HepG2 (cell line): ENCODE data around the gene NUBP1. TPM values are rescaled to one million over a fixed set of nuclear protein-coding genes. Genes with fewer than 3 reads are reported as not detected.
"Not testable (repeated sequence)": the region's sequence is repeated elsewhere in the genome, so short reads cannot be mapped to it uniquely, and the experiment has no call there.

Experiments used
- ATAC-seq: fragments of 200-7000 bp; cut with Tn5 transposase; 3 replicates; pipeline ENCODE4 v1.9.1; 2020; ENCODE audit warnings: mild to moderate bottlenecking, moderate library complexity
- BruUV-seq: library from RNA; stranded (reverse); fragments of 400-500 nt; replicated peaks from 2 replicates; lab custom pipeline; 2021; lab: Mats Ljungman, UMichigan
- CTCF ChIA-PET: fragments of 300-600 bp; formaldehyde crosslinking; extraction: SDS; loops from one replicate; lab custom pipeline; 2021; ENCODE audit warnings: low total read pairs, inconsistent platforms, low intra/inter-chr PET ratio; lab: Yijun Ruan, JAX
- POLR2A ChIA-PET: fragments of 350-600 bp; sonication (Branson Sonifier 250); formaldehyde crosslinking; loops from one replicate; lab custom pipeline; 2020; ENCODE audit warnings: antibody characterized with exemption, inconsistent platforms; lab: Yijun Ruan, JAX
- DNase-seq: peaks from one replicate; pipeline ENCODE4 v3.0.0-alpha.2; 2015; ENCODE audit warnings: low spot score
- FAIRE-seq: peaks from 3 replicates; lab custom pipeline; 2011; peaks lifted over from hg19 to GRCh38; lab: Jason Lieb, UNC
- H2AFZ ChIP-seq: one replicate; pipeline ENCODE4 v1.6.1; 2011; ENCODE audit warnings: low read length, inconsistent platforms
- H3K27ac ChIP-seq: fragments of 300-600 bp; 3 replicates; pipeline ENCODE4 v1.8.0; 2011; ENCODE audit warnings: mixed run types, mild to moderate bottlenecking, mixed read lengths, low read length, inconsistent platforms; ENCODE audit not compliant: insufficient read depth; ENCODE audit errors: extremely low read length
- H3K27me3 ChIP-seq, 2 experiments: fragments of 200-600 bp in 1 of 2; 2 replicates in 1 of 2; 3 replicates in 1 of 2; pipeline versions ENCODE4 v1.6.0 to v1.8.0; 2011; ENCODE audit warnings: low read length in 2 of 2, mild to moderate bottlenecking in 2 of 2, moderate library complexity in 2 of 2, inconsistent platforms in 1 of 2; ENCODE audit not compliant: insufficient read depth in 2 of 2, control insufficient read depth in 1 of 2
- H3K36me3 ChIP-seq, 2 experiments: fragments of 200-600 bp in 1 of 2; replicated peaks in 1 of 2; 2 replicates in 1 of 2; 3 replicates in 1 of 2; pipeline versions ENCODE4 v1.5.1 to v1.8.0; 2011; ENCODE audit warnings: low read length in 2 of 2, inconsistent platforms in 1 of 2; ENCODE audit not compliant: insufficient read depth in 2 of 2, control insufficient read depth in 1 of 2
- H3K4me1 ChIP-seq: 2 replicates; pipeline ENCODE4 v1.5.1; 2012; ENCODE audit warnings: low read length, inconsistent platforms; ENCODE audit not compliant: insufficient read depth
- H3K4me2 ChIP-seq: 2 replicates; pipeline ENCODE4 v1.6.0; 2011; ENCODE audit warnings: low read depth, low read length, inconsistent platforms
- H3K4me3 ChIP-seq, 3 experiments: fragments of 200-600 bp in 1 of 3; sonication (generic), shearing (Covaris generic) in 1 of 3; replicated peaks in 1 of 3; 2 replicates each; pipeline ENCODE4 v1.5.1; 2011 to 2016; ENCODE audit warnings: low read length in 3 of 3, inconsistent platforms in 2 of 3, low read depth in 2 of 3, mild to moderate bottlenecking in 2 of 3, control low read depth in 1 of 3, mixed read lengths in 1 of 3; ENCODE audit not compliant: insufficient read depth in 1 of 3
- H3K79me2 ChIP-seq: one replicate; pipeline ENCODE4 v1.6.1; 2011; ENCODE audit warnings: low read length, inconsistent platforms; ENCODE audit not compliant: insufficient read depth
- H3K9ac ChIP-seq: 2 replicates; pipeline ENCODE4 v1.6.0; 2011; ENCODE audit warnings: mild to moderate bottlenecking, low read depth, low read length, inconsistent platforms; ENCODE audit not compliant: insufficient read depth
- H3K9me3 ChIP-seq: 2 replicates; pipeline ENCODE4 v1.5.1; 2012; ENCODE audit warnings: mild to moderate bottlenecking, low read length
- H4K20me1 ChIP-seq: 2 replicates; pipeline ENCODE4 v1.6.0; 2011; ENCODE audit warnings: inconsistent platforms, mild to moderate bottlenecking, low read length, moderate library complexity; ENCODE audit not compliant: insufficient read depth
- MAFF ChIP-seq: IDR thresholded peaks from 2 replicates; pipeline ENCODE4 v1.6.1; 2011; ENCODE audit warnings: low read depth, low read length, improper control_type of control experiment
- NFKB2 ChIP-seq: sonication (generic); formaldehyde crosslinking; IDR thresholded peaks from 2 replicates; pipeline ENCODE4 v1.4.0; 2020; ENCODE audit warnings: missing genetic modification reagents, borderline replicate concordance
- TFE3 ChIP-seq: IDR thresholded peaks from 2 replicates; pipeline ENCODE4 v1.6.1; 2016
- ZGPAT ChIP-seq: IDR thresholded peaks from 2 replicates; pipeline ENCODE4 v1.6.1; 2016; ENCODE audit warnings: mild to moderate bottlenecking
- WGBS: methylation state at CpG from one replicate; pipeline ENCODE4 v1.1.6; 2017; ENCODE audit warnings: low lambda C conversion rate; 5-methylcytosine and 5-hydroxymethylcytosine counted together
- in situ Hi-C: cut with HindIII; loops from 2 replicates; pipeline ENCODE4 v1.10.0; 2017; ENCODE audit warnings: low pct_unique_long_range_greater_than_20kb; ENCODE audit not compliant: extremely low pct_ligation_motif_present
- intact Hi-C: fragments of 100-400 bp; cut with micrococcal nuclease; formaldehyde crosslinking; loops from one replicate; pipeline ENCODE4 v1.10.0; 2022; ENCODE audit not compliant: unreplicated experiment
- polyA plus RNA-seq, 8 experiments: library from polyadenylated mRNA; depleted of rRNA in 3 of 8; stranded (reverse) in 7 of 8; unstranded in 1 of 8; fragments of >200 nt; fragmentation: Illumina TruSeq in 4 of 8; extraction: Trizol in 4 of 8; gene quantifications; 2 replicates each; pipeline versions ENCODE4 v1.2.1 to v1.2.3, GENCODE V29; 2011 to 2016; ENCODE audit warnings: low read depth in 4 of 8, missing spikeins in 1 of 8, mixed read lengths in 1 of 8; ENCODE audit not compliant: insufficient read depth in 1 of 8
- total RNA-seq, 5 experiments: library from RNA; depleted of rRNA; stranded (reverse); fragments of >200 nt; fragmentation: Illumina TruSeq; extraction: Trizol; gene quantifications; 2 replicates each; pipeline ENCODE4 v1.2.3, GENCODE V29; 2016; ENCODE audit warnings: low read depth in 1 of 5

The NUBP1 gene
- total and polyA plus RNA-seq, 2 of the 13 experiments (the other 11 are each of a cell fraction or from before 2014, with no cell fraction given) = 53.5 to 70.4 TPM

GRCh38 chr16:10787304-10787703, 43.7 kb downstream of the NUBP1 start (continued):
- TF ChIP-seq NFKB2 (CRISPR knock-in tag) (no peak), MAFF (no peak), ZGPAT (CRISPR knock-in tag) (no peak), TFE3 (CRISPR knock-in tag) (no peak)

- H3K27me3 ChIP-seq, H3K27ac ChIP-seq, H3K4me3 ChIP-seq, DNase-seq, intact Hi-C loops, CTCF ChIA-PET, H2AFZ ChIP-seq, BruUV-seq, POLR2A ChIA-PET, H4K20me1 ChIP-seq, ATAC-seq, FAIRE-seq, H3K36me3 ChIP-seq, H3K9ac ChIP-seq, in situ Hi-C loops, H3K9me3 ChIP-seq, H3K4me1 ChIP-seq, H3K79me2 ChIP-seq, H3K4me2 ChIP-seq: not testable (repeated sequence)
- 52% methylated on average over 4 of the region's 4 CpGs for WGBS
These were observed 45.0 kb downstream of the NUBP1 start for GRCh38 chr16:10788630-10789029.
